Ramos (cell line): Measurements from ENCODE around the gene AVEN.
"Not testable (repeated sequence)": the region's sequence is repeated elsewhere in the genome, so short reads cannot be mapped to it uniquely, and the experiment has no call there.

ENCODE experiments used
- in situ Hi-C: fragments of 300-500 bp; cut with MboI; formaldehyde crosslinking; loops from one replicate; pipeline ENCODE4 v1.14.3; 2022; ENCODE audit warnings: low sequenced_read_pairs; ENCODE audit not compliant: unreplicated experiment

AVEN gene

GRCh38 chr15:33995666-33996065 lies 43.3 kb downstream of the AVEN start:
- in situ Hi-C loops, result not testable (repeated sequence)

- in situ Hi-C loops, result no loop called here
Observed at GRCh38 chr15:33994005-33994615, 44.9 kb downstream of the AVEN start.

GRCh38 chr15:33988384-33988783 lies 50.6 kb downstream of the AVEN start:
- in situ Hi-C loops, result no loop called here

- in situ Hi-C loops, result no loop called here
Observed at GRCh38 chr15:33987444-33987843, 51.6 kb downstream of the AVEN start.

- in situ Hi-C loops, result no loop called here
Observed at GRCh38 chr15:33985751-33986150, 53.3 kb downstream of the AVEN start.

- in situ Hi-C loops, result no loop called here
Observed at GRCh38 chr15:33985287-33985686, 53.7 kb downstream of the AVEN start.

GRCh38 chr15:33982516-33982915 lies 56.5 kb downstream of the AVEN start:
- in situ Hi-C loops, result no loop called here

GRCh38 chr15:33980159-33980558 lies 58.8 kb downstream of the AVEN start:
- in situ Hi-C loops, result no loop called here

GRCh38 chr15:33975022-33975565 lies 63.9 kb downstream of the AVEN start:
- in situ Hi-C loops, result no loop called here

GRCh38 chr15:33971811-33972210 lies 67.2 kb downstream of the AVEN start:
- in situ Hi-C loops, result no loop called here

- in situ Hi-C loops, result no loop called here
Observed at GRCh38 chr15:33968821-33969220, 70.2 kb downstream of the AVEN start.

- in situ Hi-C loops, result no loop called here
Observed at GRCh38 chr15:33968224-33968623, 70.8 kb downstream of the AVEN start, which contains the start of gene CHRM5. TSS of gene CHRM5 (plus strand) at chr15:33968497. CDS start at chr15:34062718, 94,221 bp downstream.

- in situ Hi-C loops, result no loop called here
Observed at GRCh38 chr15:33964665-33965040, 74.4 kb downstream of the AVEN start.

- in situ Hi-C loops, result no loop called here
Observed at GRCh38 chr15:33963831-33964664, 75.0 kb downstream of the AVEN start.

- in situ Hi-C loops, result no loop called here
Observed at GRCh38 chr15:33960549-33960935, 78.5 kb downstream of the AVEN start.

- in situ Hi-C loops, result no loop called here
Observed at GRCh38 chr15:33959844-33960548, 79.0 kb downstream of the AVEN start.

GRCh38 chr15:33956397-33956796 lies 82.6 kb downstream of the AVEN start:
- in situ Hi-C loops, result no loop called here

- in situ Hi-C loops, result no loop called here
Observed at GRCh38 chr15:33955945-33956344, 83.1 kb downstream of the AVEN start.

- in situ Hi-C loops, result no loop called here
Observed at GRCh38 chr15:33946152-33946551, 92.9 kb downstream of the AVEN start.

- in situ Hi-C loops, result no loop called here
Observed at GRCh38 chr15:33941279-33942063, 97.5 kb downstream of the AVEN start.
